Parathyroid adenoma (tissue), 2 donors: ENCODE results near the gene ODAPH.
A peak's percentile ranks its signal among the peaks of the same experiment; 100 is the strongest.

Source experiments
- H2AFZ ChIP-seq: fragments of 300-600 bp; sonication (generic); one replicate; pipeline ENCODE4 v1.7.0; 2017; ENCODE audit warnings: antibody characterized with exemption, mild to moderate bottlenecking
- H3K27ac ChIP-seq: fragments of 300-600 bp; sonication (generic); one replicate; pipeline ENCODE4 v1.7.0; 2017
- H3K27me3 ChIP-seq: fragments of 300-600 bp; sonication (generic); one replicate; pipeline ENCODE4 v1.7.0; 2017; ENCODE audit warnings: low read length; ENCODE audit not compliant: control insufficient read depth, insufficient read depth
- H3K36me3 ChIP-seq: fragments of 300-600 bp; sonication (generic); one replicate; pipeline ENCODE4 v1.7.0; 2017; ENCODE audit warnings: low read length; ENCODE audit not compliant: control insufficient read depth, insufficient read depth
- H3K4me1 ChIP-seq: fragments of 300-600 bp; sonication (generic); one replicate; pipeline ENCODE4 v1.7.0; 2017; ENCODE audit warnings: control low read depth
- H3K4me2 ChIP-seq: fragments of 300-600 bp; sonication (generic); one replicate; pipeline ENCODE4 v1.7.0; 2017; ENCODE audit warnings: low read length
- H3K4me3 ChIP-seq: fragments of 300-600 bp; sonication (generic); one replicate; pipeline ENCODE4 v1.7.0; 2017; ENCODE audit warnings: low read depth, low read length
- H3K79me2 ChIP-seq: fragments of 300-600 bp; sonication (generic); one replicate; pipeline ENCODE4 v1.7.0; 2017; ENCODE audit warnings: control low read depth
- H3K9ac ChIP-seq: fragments of 300-600 bp; sonication (generic); one replicate; pipeline ENCODE4 v1.7.0; 2017; ENCODE audit warnings: mild to moderate bottlenecking
- H3K9me3 ChIP-seq: fragments of 300-600 bp; sonication (generic); one replicate; pipeline ENCODE4 v1.7.0; 2017; ENCODE audit warnings: low read length; ENCODE audit not compliant: control insufficient read depth
- CTCF ChIP-seq: fragments of 300-600 bp; sonication (generic); IDR thresholded peaks from one replicate; pipeline ENCODE4 v1.7.0; 2017; ENCODE audit warnings: antibody characterized with exemption, mild to moderate bottlenecking
- donor health status: primary hyperparathyroidism.

Gene ODAPH

GRCh38 chr4:75549019-75549418, 6.8 kb upstream of the ODAPH start:
- Histone ChIP-seq H3K4me2 (no peak overlapping the region), H3K27me3 (no peaks in the 10 kb centered on the region), H3K36me3 (no peaks in the 10 kb centered on the region), H3K27ac (no peak overlapping the region), H3K4me1 (no peaks in the 10 kb centered on the region), H3K9ac (no peak overlapping the region), H3K79me2 (no peaks in the 10 kb centered on the region), H3K9me3 (no peaks in the 10 kb centered on the region), H2AFZ (no peak overlapping the region), H3K4me3 (no peak overlapping the region)
- TF ChIP-seq CTCF = no peak

GRCh38 chr4:75552452-75552851, 3.4 kb upstream of the ODAPH start:
- Histone ChIP-seq H3K36me3 (no peaks in the 10 kb centered on the region), H2AFZ (no peak overlapping the region), H3K9me3 (no peaks in the 10 kb centered on the region), H3K27me3 (no peaks in the 10 kb centered on the region), H3K4me2 (no peak overlapping the region), H3K9ac (no peak overlapping the region), H3K4me1 (no peaks in the 10 kb centered on the region), H3K4me3 (no peak overlapping the region), H3K27ac (no peak overlapping the region), H3K79me2 (no peaks in the 10 kb centered on the region)
- no peak for TF ChIP-seq CTCF

GRCh38 chr4:75557696-75558095, 1.8 kb downstream of the ODAPH start:
- no peaks in the 10 kb centered on the region for H3K36me3 ChIP-seq
- H3K4me3 ChIP-seq = no peak overlapping the region
- no peak overlapping the region for H3K9ac ChIP-seq
- no peak for TF ChIP-seq CTCF
- H3K27ac ChIP-seq = no peak overlapping the region
- H2AFZ ChIP-seq = no peak overlapping the region
- no peaks in the 10 kb centered on the region for H3K79me2 ChIP-seq
- H3K4me1 ChIP-seq = no peaks in the 10 kb centered on the region
- no peaks in the 10 kb centered on the region for H3K27me3 ChIP-seq
- H3K9me3 ChIP-seq = no peaks in the 10 kb centered on the region
- no peak overlapping the region for H3K4me2 ChIP-seq

GRCh38 chr4:75561789-75562188, 5.9 kb downstream of the ODAPH start:
- Histone ChIP-seq H3K4me3 (no peak overlapping the region), H2AFZ (peak overlapping the region; percentile 28), H3K4me2 (no peak overlapping the region), H3K9ac (no peak overlapping the region), H3K27ac (no peak overlapping the region), H3K27me3 (no peaks in the 10 kb centered on the region), H3K4me1 (no peaks in the 10 kb centered on the region), H3K36me3 (no peaks in the 10 kb centered on the region), H3K79me2 (no peaks in the 10 kb centered on the region), H3K9me3 (no peaks in the 10 kb centered on the region)
- no peak for TF ChIP-seq CTCF

- H3K36me3 ChIP-seq = no peaks in the 10 kb centered on the region
- H3K4me3 ChIP-seq = no peak overlapping the region
- no peaks in the 10 kb centered on the region for H3K4me1 ChIP-seq
- H3K9ac ChIP-seq = no peak overlapping the region
- H3K27me3 ChIP-seq = no peaks in the 10 kb centered on the region
- H3K9me3 ChIP-seq = no peaks in the 10 kb centered on the region
- no peak for TF ChIP-seq CTCF
- no peak overlapping the region for H3K4me2 ChIP-seq
- H3K27ac ChIP-seq = no peak overlapping the region
- no peak overlapping the region for H2AFZ ChIP-seq
- no peaks in the 10 kb centered on the region for H3K79me2 ChIP-seq
These were observed 8.2 kb downstream of the ODAPH start for GRCh38 chr4:75564023-75564422.
